Activated CD4-positive, alpha-beta T cell treated with anti-CD3 and anti-CD28 coated beads, Interleukin-10, Interleukin-2, amounts not matched to agents 100 ng/mL and 50 ng/mL, durations not matched to agents 16 hours and 8 hours (primary cell): ENCODE data around the gene APEX1.
A peak's percentile ranks its signal among the peaks of the same experiment; 100 is the strongest.

Source experiments
- DNase-seq: peaks from one replicate; pipeline ENCODE4 v3.0.0-alpha.2; 2020

APEX1 gene

DNA sequence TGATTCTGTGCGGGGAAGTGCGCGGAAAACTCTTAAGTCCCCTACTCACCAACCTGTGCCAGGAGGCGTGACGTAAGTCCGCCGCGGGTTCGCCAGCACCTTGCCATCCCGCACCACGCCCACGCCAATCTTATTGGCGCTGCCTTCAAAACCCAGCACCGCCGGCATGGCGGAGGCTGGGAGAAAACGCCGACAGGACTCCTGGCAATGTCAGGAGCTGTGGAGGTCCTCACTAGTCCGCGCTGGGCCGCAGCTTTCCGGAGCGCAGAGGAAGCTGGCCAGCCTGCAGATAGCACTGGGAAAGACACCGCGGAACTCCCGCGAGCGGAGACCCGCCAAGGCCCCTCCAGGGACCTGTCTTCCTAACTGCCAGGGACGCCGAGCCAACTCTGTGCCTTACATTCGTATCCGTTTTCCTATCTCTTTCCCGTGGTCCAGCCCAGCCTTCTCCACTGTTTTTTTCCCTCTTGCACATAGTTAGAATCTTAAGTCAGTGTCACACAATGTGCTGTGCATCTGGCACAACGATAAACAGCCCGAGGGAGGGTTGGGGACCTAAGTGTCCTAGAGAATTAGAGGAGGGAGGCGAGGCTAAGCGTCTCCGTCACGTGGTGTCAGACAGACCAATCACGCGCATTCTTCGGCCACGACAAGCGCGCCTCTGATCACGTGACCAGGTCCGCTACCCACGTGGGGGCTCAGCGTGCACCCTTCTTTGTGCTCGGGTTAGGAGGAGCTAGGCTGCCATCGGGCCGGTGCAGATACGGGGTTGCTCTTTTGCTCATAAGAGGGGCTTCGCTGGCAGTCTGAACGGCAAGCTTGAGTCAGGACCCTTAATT, at the start of gene APEX1, which contains the start of gene OSGEP:
Gene APEX1 (plus strand): TSS at position 711 of the 839 bp plus-strand sequence. CDS start 420 bp downstream, outside the sequence.
Gene OSGEP (minus strand): TSS at position 297 of the 839 bp plus-strand sequence. CDS start 129 bp downstream, at position 168.
- peak; percentile 99 for DNase-seq

DNA sequence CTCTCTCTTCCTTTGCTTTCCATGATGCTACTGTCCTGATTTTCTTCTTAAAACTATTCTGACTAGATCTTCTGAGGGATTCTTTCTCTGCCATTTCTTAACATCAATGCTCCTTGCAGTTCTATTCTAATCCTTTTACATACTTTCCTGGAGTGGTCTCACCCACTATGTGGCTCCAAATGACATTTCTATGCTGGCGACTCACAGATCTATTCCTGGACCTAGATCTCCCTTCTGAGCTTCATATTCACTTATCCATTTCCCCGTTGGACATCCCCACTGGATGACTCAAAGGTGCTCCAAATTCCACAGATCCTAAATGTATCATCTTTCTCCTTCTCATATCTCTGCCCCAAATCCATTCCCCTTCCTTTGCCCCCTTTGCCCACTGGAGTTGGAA, 45.8 kb upstream of the APEX1 start:
- no peak for DNase-seq

DNA sequence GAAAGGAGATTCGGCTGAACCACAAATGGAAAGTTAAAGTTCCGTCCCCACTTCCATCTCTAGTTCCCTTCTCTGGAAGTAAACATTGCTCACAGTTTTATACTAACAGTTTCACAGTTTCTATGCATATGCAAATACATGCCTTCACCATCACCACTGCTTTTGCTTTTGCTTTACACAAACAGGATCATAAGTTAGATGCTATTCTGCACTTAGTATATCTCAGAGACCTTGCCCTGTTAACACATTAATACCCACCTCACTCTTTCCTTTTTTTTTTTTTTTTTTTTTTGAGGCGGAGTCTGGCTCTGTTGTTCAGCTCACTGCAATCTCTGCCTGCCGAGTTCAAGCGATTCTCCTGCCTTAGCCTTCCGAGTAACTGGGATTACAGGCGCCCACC, 42.6 kb upstream of the APEX1 start:
- DNase-seq, result peak; percentile 21

DNA sequence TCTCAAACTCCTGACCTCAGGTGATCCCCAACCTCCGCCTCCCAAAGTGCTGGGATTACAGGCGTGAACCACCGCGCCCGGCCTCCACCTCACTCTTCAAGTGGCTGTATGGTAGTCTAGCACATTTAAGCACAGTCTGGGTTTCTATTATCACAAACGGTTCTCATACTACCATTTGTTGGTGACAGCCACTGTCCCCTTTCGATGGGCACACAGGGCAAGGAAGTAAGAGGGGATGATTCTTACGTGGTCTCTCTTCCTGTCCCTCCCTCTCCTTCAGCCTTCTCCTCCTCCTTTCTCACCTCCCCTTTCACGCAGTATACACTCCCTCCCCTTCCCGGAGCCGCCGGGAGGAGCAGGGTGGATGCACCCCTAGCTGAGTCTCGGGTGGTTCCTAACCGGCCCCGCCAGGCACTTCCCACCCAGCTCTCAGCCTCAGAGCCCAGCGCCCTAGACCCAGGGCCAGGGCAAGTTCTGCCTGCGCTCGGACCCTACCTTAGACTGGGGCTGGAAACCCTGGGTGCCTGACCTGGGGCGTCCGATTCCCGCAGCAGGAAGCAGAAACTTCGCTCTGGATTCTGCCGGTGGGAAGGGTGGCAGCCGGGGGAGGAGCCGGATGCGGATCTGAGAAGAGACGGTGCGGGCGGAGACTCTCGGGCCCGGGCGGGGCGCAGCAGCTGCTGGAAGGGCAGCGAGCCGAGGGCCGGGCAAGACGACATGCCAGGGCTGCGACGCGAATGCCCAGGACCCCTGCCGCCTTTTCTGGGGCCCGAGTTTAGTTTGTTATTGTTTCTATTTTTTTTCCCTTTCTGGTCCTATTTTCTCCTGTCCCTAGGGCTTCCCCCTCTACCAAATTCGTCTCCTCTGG, 41.9 kb upstream of the APEX1 start, which contains the start of gene TEP1:
Gene TEP1 (minus strand): TSS at position 626 of the 868 bp plus-strand sequence. CDS start 5,062 bp downstream, outside the sequence.
- peak; percentile 83 for DNase-seq

DNA sequence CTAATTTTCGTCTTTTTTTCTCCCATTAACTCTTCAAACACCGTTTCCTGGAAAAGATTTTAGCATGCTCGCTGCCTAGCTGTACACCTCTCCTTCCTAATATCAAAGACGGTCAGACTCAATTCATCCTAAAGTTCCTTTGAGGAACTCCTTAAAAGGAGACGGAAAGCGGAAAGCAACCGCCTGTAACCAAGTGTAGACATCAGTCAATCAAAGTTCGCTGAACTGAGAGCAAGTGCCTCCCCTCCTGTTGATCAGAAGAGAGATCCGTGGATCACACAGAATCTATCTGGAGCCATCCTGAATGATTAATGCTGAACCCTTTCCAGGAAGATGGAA, 41.3 kb upstream of the APEX1 start:
- peak; percentile 59 for DNase-seq

DNA sequence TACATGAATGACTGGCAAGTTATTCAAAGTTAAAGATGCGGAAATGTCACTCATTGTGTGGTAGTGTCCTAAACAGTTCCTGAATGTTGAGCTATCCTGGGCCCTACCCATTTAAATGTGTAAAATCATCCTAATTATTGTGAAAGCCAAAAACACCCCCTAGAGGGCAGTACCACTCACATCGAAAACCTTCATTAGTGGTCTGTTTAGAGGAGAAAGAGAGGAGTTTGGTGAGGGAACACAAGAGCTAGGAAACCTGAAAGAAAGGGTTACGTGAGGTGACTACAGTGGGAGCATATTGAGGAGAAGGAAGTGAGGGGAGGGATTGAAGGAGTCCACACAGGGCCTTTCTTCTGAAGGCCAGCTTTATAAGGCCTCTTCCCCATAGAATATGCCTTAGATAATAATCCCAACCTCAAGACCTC, 39.2 kb upstream of the APEX1 start:
- peak; percentile 73 for DNase-seq

DNA sequence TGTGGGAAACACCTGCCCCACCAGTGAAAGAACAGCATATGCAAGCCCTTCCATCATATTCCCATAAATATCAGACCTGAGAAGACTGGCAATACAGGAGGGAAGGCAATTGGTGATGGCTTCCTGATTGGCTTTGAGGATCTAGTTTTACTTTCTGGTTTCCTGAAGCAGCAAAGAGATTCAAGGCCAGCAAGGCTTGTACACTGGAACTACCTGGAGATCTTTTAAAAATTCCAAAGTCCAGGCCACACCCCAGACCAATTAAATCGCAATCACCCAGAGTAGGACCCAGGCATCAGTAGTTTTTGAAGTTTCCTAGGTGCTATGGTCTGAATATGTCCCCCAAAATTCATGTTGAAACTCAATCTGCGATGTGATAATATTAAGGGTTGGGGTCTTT, 38.8 kb upstream of the APEX1 start:
- DNase-seq, result no peak

DNA sequence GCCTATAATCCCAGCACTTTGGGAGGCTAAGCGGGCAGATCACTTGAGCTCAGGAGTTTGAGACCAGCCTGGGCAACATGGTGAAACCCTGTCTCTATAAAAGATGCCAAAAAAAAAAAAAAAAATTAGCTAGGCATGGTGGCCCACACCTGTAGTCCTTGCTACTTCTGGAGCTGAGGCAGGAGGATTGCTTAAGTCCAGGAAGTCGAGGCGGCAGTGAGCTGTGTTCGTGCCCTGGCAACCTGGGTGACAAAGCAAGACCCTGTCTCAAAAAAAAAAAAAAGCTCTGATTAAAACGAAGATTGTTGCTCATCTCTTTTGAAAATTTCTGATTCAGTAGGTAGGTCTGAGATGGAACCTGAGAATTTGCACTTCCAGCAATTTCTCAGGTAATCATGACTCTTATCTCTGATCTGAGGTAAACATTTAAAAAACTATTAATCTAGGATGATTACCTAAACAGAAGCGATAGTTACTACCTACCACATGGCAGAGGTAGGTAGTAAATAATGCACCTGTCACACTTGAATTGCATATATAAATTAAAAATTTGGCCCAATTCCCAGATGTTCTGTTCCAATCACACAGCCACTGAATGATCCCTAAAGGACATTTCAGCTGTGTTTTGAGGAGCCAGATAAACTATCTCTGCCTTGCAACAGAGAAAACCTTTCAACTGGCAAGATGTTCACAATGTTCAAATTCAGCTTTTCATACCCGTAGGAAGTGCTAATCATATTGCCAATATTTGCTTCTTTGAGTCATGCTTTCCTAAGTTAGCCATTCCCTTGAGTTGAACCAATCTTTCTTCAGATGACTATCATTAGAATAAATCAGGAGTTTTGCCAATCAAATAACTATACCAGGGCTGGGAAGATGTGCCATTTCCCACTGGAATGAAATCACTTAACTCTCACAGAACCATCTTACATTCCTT, 37.5 kb upstream of the APEX1 start:
- no peak for DNase-seq

DNA sequence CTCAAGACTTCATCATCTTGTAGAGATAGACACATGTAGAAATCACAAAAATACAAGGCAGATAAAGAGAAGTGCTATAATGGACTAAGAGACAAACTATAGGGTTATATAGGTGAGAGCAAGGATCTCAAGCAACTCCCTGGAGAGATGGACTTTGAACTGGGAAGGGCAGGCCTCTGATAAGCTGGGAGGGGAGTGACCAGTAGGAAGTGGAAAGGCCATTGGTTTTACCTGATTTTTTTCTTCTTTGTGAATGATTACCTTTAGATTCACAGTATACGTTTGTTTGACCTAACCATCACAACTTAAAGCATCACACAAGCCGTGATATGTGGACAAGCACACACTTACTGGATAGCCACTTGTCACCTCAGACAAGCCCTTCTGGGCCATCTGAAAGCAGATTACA, 36.5 kb upstream of the APEX1 start:
- no peak for DNase-seq

DNA sequence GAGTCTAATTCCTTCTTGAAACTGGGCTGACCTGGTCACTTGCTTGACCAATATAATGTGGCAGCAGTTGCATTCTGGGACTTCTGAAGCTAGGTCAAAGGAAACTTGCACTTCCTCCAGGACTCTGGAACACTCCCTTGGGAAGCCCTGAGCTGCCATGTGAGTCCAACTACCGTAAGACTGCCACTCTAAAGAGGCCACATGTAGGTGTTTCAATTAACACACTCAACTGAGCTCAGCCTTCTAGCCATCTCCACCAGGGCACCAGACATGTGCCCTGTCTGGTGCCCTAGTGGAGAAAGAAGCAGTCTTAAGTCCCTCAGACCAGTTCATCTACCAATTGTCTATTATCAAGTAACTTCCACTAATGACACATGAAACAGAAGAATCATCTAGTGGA, 35.6 kb upstream of the APEX1 start:
- no peak for DNase-seq

DNA sequence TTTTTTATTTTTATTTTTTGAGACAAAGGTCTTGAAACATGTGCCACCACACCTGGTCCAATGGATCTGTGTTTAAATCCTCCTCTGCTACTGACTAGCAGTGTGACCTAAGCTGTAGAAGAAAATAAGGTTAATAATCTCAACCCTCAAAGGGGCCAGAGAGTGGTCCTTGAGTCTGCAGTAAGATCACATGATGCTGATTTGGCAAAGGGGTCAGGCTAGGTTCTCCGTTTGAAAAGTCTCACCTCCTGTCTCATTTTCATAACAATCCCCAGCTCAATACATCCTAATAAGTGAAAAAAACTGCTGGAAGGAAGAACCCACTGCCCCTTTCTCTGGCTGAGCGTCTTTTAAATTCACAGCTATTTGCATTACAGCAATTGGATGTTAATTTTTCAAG, 33.8 kb upstream of the APEX1 start:
- no peak for DNase-seq

DNA sequence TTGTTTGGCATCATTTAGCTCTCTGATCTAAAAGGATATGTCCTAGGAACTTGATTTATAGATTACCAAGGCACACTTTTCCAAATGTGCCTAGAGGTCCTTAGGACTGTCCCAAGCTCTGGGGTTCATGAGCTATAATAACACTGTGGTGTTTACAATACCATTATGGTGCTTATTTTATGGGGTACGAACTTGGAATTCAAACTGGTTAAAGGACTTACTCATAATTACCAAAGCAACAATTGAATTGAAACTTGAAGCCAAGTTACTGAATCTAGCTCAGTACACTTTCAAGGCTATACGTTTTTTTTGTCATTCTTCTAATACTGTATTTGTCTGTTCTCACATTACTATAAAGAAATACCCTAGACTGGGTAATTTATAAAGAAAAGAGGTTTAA, 32.1 kb upstream of the APEX1 start:
- no peak for DNase-seq

DNA sequence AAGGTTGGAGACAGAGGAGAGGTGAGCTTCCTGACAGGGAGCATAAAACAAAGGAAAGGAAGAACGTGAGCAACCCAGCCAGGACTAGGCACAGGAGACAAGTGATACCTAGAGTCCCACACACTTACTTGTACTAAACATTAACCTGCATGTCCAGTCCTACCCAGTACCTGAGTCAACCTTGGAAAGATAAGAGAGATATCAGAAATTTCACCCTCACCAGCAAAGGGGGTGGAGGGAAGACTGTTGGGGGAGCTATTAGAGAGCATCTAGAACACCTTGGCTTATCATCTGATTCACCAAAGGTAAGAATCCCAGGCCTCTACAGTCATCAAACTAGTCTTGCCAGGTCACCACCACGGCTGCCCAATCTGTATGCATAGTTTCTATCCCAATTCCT, 30.2 kb upstream of the APEX1 start:
- DNase-seq, result no peak

DNA sequence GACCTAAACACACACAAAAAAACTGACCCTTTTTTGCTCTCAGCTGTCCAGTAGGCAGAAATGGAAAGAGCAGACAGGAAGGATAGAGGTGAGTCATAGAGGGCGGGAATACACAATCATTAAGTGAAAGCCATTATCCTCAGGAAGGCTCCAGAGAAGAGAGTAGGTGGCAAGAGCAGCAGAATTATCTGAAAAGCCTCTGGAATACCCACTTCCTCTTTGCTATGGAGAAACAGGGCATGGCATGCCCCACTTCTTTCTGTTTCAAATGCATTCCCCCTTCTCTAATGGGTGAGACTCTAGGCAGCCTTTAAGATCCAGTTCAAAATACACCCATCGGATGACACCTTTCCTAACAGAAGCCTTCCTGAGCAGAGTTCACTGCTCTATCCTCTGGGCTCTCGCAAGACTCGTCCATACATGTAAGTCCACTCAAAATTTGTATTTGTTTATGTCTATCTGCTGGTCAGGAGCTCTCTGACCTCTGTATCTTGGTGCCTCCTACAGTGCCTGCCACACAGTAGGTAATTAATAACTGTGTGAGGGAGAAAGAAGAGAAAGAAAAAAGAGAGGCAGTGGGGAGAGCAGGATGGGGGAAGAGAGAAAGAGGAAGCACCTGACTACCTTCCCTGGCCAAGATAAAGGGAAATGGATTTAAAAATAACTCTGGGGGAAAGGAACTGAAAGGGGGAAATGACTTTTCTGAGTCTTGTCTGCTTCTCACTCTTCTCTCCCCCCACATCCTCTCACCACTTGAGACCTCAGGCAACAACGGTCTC, 27.6 kb upstream of the APEX1 start:
- peak; percentile 61 for DNase-seq

DNA sequence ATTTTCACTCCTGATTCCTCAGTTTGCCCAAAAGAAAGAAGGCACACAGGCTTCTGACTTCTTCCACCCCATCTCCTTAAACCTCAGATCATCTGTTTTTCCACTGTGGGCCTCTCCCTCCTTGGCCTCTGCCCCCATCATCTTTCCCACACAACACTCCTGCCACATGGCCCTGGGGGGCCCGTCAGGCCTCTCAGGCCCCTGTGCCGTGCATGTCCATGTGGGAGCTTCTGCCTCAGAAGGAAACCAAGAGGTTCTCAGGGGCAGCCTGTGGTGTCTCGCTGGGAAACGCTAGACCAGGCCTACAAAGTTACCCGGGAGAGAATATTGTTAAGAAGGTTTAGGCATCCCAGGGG, 27.0 kb upstream of the APEX1 start:
- DNase-seq, result no peak

DNA sequence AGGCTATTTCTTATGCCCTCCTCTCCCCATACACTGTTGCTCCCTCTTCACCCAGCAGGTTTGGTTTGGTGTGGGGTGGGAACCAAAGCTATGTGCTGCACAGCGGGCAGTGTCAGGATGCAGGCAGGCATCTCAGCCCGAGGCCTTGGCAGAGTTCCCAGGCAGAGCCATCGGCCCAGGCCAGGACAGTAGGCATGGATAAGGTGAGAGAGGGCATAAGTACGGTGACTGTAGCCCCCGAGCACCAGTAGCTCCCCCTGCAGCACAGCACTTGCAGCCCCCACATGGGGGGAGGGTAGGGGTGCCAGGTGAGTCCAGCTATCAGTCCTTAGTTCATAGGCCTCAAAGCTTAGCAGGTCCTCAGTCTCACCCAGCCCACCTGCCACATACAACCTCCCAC, 26.2 kb upstream of the APEX1 start:
- no peak for DNase-seq

DNA sequence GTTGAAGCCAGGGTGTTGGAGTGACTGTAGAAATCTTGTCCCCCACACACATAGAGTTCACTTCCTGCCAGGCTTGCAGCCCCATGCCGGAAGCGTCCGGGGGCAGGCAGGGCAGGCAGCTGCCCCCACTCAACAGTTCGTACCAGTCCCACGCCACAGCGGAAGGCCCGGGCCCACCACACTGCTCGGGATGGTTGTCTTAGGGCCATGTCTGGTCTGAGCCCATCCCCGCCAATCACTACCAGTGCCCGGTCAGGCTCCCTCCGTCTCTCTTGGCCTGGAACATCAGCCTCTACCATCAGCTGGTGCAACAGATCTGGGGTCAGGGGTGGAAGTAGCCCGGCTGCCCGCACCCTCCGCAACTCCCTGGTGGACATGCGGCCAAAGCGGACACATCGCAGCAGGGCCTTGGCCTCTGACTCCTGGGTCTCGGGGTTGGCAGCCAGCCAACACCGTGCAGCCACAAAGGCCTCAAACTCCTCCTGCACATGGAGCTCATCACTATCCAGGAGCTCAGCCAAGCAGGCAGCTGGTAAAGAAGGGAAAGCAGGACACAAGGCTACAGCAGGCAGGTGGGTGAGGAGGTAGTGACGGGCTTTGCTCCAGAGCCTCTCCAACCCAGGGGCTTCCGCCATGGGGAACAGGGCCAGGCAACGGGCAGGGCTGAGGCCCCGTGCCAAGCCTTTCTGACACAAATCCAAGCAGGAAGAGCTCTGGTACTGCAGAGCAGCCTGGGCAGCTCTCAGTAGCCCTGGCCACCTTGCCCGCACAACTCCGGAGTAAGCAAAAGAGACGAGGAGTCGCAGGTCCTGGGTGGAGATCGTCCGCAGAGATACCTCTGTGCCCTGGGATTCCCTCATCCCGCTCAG, 25.0 kb upstream of the APEX1 start:
- DNase-seq, result no peak

DNA sequence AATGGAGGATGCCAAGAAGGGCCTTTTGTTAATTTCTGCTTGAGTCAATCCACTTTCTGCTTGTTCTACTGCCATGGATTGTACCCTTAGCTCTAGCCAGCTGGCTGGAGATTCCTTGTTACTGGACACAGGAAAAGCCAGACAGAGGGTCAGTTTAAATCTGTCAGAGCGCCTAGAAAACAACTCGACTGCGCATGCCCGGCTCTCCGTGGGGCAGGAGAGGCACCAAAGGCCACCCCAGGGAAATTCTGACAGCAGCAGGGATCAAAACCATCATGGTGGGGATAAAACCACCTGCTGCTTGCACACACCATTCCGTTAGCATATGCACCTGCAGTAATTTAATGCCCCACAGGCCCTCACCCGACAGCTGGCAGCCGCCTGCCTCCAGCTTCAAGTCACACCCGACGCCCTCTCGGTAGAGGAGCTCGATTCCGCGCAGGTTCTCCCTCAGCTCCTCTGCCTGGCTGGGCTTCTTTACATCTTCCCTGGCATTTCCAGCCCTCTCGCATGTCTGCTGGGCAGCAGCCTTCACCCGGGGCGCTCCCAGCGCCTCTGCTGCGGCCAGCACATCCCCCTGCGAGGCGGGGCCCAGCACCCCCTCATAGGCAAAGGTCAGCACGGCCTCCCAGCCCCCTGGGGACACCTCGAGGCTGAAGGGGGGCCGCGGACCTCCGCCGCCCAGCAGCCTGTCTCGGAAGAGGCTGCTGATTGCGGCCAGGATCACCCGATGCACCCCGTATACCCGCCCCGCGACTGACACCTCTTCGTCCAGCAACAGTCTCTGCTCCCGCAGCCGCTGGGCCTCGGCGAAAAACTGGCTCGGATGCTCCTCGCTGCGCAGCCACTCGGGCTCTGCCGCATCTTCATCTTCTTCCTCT, 20.1 kb upstream of the APEX1 start:
- DNase-seq, result no peak

DNA sequence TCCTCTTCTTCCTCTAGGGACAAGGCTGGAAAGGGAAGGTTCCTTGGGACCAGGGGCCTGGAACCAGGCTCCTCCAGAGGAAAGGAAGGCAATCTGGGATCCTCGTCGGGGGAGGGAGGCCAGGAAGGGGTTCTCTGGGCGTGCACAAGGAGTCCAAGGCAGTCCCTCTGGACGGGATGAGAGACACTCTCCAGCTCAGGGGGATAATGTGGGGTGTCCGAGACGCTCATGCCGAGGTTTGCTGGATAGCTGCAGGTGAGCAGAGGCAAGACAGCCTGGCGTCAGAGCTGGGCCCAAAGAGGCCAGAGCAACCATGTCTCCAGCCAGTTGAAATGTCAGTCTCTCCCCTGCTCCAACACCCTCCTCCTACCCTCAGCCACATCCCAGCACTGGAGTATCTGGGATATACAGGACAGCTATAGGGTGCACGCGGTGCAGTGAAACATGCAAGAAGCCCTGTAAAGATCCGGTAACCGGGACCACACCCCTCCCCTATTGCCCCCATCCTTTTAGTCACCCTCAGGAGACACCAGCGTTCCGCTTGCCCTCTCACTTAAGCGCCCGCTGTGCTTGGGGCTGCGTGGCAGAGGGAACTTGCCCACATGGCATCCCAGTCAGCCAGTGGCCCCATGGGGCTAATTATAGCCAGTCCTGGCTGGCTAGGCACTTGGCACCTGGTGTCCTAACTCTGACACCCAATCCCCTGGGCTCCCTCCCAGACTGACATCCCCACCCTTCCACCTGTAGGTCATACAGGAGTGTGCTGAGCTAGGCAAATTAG, 19.3 kb upstream of the APEX1 start, which contains the start of gene KLHL33:
Gene KLHL33 (minus strand): TSS at position 585 of the 781 bp plus-strand sequence. CDS start 355 bp downstream, at position 230.
- DNase-seq, result no peak
